K562 (cell line): ENCODE measurements around the gene SPIN3. TPM values are rescaled to one million over a fixed set of nuclear protein-coding genes. Genes with fewer than 3 reads are reported as not detected.

ENCODE experiments used
- ATF1 ChIP-seq, 2 experiments: fragments of 450-650 bp in 1 of 2; IDR thresholded peaks; 2 replicates each; pipeline ENCODE4 v1.6.1; 2016; ENCODE audit warnings: missing compliant biosample characterization in 1 of 2, missing genetic modification characterization in 1 of 2
- HNRNPK ChIP-seq: fragments of 200-400 bp; formaldehyde crosslinking; IDR thresholded peaks from one replicate; pipeline ENCODE4 v1.6.1; 2018; ENCODE audit warnings: mild to moderate bottlenecking, low read depth, low read length; ENCODE audit not compliant: poor library complexity, severe bottlenecking
- HNRNPLL ChIP-seq: fragments of 200-400 bp; formaldehyde crosslinking; IDR thresholded peaks from 2 replicates; pipeline ENCODE4 v1.6.1; 2017; ENCODE audit warnings: low read length, low read depth, mild to moderate bottlenecking; ENCODE audit not compliant: poor library complexity, severe bottlenecking
- L3MBTL2 ChIP-seq: fragments of 450-650 bp; IDR thresholded peaks from 2 replicates; pipeline ENCODE4 v1.6.1; 2016; ENCODE audit warnings: mild to moderate bottlenecking, moderate library complexity
- MAZ ChIP-seq, 2 experiments: fragments of 450-650 bp in 1 of 2; sonication (generic) in 1 of 2; formaldehyde crosslinking; IDR thresholded peaks in 1 of 2; conservative IDR thresholded peaks in 1 of 2; 2 replicates each; pipeline versions ENCODE4 v1.4.0 to v1.5.0; 2020; ENCODE audit warnings: mild to moderate bottlenecking in 1 of 2, missing genetic modification reagents in 1 of 2
- PML ChIP-seq: IDR thresholded peaks from 2 replicates; pipeline ENCODE4 v1.6.1; 2012; ENCODE audit warnings: low read length, inconsistent platforms
- SP1 ChIP-seq: sonication (generic); formaldehyde crosslinking; IDR thresholded peaks from 2 replicates; pipeline ENCODE4 v1.8.1; 2022; ENCODE audit warnings: mild to moderate bottlenecking, missing genetic modification reagents
- ZNF253 ChIP-seq: fragments of 250-450 bp; sonication (Bioruptor Pico); conservative IDR thresholded peaks from 2 replicates; pipeline ENCODE4 v1.6.1; 2021; ENCODE audit warnings: mild to moderate bottlenecking
- polyA plus RNA-seq, 8 experiments: library from polyadenylated mRNA; depleted of rRNA in 4 of 8; stranded (reverse) in 5 of 8; unstranded in 3 of 8; fragments of >200 nt; fragmentation: Nextera tagmentation in 2 of 8; fragmentation: Illumina TruSeq in 1 of 8; extraction: Ambion mirVana in 2 of 8; extraction: Trizol in 1 of 8; gene quantifications; 2 replicates each; pipeline versions ENCODE4 v1.2.1 to v1.2.3, GENCODE V29; 2011 to 2014; ENCODE audit warnings: inconsistent platforms in 1 of 8, missing spikeins in 1 of 8
- total RNA-seq, 7 experiments: library from RNA; depleted of rRNA in 6 of 7; stranded (reverse); fragments of >200 nt in 6 of 7; fragmentation: Illumina TruSeq in 2 of 7; extraction: Trizol in 2 of 7; gene quantifications; 2 replicates each; pipeline versions ENCODE4 v1.2.1 to v1.2.3, GENCODE V29; 2011 to 2021; ENCODE audit warnings: low replicate concordance in 1 of 7
- TF ChIP-seq, protein P1 (sequence below): fragments of 450-650 bp; formaldehyde crosslinking; IDR thresholded peaks from 2 replicates; pipeline ENCODE4 v1.4.0; 2020; ENCODE audit warnings: mild to moderate bottlenecking, moderate library complexity
- TF ChIP-seq, protein P2 (sequence below): sonication (generic); formaldehyde crosslinking; IDR thresholded peaks from 2 replicates; pipeline ENCODE4 v1.9.0; 2022; ENCODE audit warnings: mild to moderate bottlenecking, missing genetic modification reagents
- TF ChIP-seq, protein P3 (sequence below): fragments of 250-450 bp; sonication (Bioruptor Pico); IDR thresholded peaks from 2 replicates; pipeline ENCODE4 v1.4.0; 2020
- TF ChIP-seq, protein P4 (sequence below): fragments of 200-800 bp; sonication (Bioruptor generic); IDR thresholded peaks from 2 replicates; pipeline ENCODE4 v1.6.1; 2017; ENCODE audit warnings: missing genetic modification characterization, missing compliant biosample characterization
- TF ChIP-seq, protein P5 (sequence below), 2 experiments: IDR thresholded peaks; 2 replicates each; pipeline ENCODE4 v1.6.1; 2011; ENCODE audit warnings: borderline replicate concordance in 1 of 2, control low read depth in 1 of 2, low read depth in 1 of 2, low read length in 1 of 2, mild to moderate bottlenecking in 1 of 2, mixed read lengths in 1 of 2, moderate library complexity in 1 of 2; ENCODE audit not compliant: insufficient read depth in 1 of 2, insufficient read length in 1 of 2, poor library complexity in 1 of 2, severe bottlenecking in 1 of 2; ENCODE audit errors: extremely low read depth in 1 of 2
- TF ChIP-seq, protein P6 (sequence below): sonication (generic); formaldehyde crosslinking; IDR thresholded peaks from 2 replicates; pipeline ENCODE4 v1.8.0; 2022; ENCODE audit warnings: missing genetic modification reagents, mild to moderate bottlenecking, moderate library complexity, borderline replicate concordance

The SPIN3 gene
- total and polyA plus RNA-seq, 9 of the 15 experiments (the other 6 are each of a cell fraction or from before 2014, with no cell fraction given) = 1.6 to 8.0 (median 6.4) TPM

DNA sequence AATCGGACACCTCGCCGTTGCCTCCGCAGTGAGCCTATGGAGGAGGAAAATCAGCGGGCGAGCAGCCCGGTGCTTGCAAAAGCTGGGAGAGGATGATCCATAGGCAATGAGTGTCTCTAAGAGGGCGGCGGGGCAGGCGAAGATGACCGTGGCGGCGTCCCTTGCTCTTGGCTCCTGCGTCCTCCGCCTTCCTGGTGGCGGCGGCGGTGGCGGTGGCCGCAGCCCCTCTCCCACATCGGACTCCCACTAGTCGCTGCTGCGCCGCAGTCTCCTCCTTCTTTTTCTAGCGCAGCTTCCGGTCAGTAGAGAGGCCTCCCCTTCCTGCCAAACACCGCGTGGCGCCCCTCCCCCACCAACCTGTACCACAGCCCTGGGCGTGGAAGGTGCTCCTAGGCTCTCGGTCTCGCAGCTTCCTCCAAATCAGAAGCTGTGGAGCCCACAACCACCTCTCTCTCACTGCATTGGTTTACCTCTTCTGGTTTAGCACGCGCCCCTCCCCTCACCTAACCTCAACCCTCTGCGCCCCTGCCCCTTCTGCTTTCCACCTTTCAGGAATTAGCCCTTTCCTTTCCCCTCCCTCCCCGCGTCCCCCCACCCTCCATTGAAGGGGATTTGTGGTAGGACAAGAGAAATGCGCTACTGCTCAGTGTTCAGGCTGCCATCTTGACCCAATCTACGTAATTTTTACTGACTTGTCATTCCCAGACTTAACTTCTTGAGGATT is at the start of gene SPIN3 (continued):
- TF ChIP-seq, protein P1, sequence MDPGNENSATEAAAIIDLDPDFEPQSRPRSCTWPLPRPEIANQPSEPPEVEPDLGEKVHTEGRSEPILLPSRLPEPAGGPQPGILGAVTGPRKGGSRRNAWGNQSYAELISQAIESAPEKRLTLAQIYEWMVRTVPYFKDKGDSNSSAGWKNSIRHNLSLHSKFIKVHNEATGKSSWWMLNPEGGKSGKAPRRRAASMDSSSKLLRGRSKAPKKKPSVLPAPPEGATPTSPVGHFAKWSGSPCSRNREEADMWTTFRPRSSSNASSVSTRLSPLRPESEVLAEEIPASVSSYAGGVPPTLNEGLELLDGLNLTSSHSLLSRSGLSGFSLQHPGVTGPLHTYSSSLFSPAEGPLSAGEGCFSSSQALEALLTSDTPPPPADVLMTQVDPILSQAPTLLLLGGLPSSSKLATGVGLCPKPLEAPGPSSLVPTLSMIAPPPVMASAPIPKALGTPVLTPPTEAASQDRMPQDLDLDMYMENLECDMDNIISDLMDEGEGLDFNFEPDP (CRISPR knock-in tag) = no peak
- TF ChIP-seq HNRNPK = no peak
- TF ChIP-seq HNRNPLL = peak; percentile 39
- TF ChIP-seq L3MBTL2 = 0 out of 2 replicates have a peak, but pooled peaks have one; percentile 28
- TF ChIP-seq, protein P2, sequence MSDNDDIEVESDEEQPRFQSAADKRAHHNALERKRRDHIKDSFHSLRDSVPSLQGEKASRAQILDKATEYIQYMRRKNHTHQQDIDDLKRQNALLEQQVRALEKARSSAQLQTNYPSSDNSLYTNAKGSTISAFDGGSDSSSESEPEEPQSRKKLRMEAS (CRISPR knock-in tag) = peak; percentile 79
- TF ChIP-seq, protein P3, sequence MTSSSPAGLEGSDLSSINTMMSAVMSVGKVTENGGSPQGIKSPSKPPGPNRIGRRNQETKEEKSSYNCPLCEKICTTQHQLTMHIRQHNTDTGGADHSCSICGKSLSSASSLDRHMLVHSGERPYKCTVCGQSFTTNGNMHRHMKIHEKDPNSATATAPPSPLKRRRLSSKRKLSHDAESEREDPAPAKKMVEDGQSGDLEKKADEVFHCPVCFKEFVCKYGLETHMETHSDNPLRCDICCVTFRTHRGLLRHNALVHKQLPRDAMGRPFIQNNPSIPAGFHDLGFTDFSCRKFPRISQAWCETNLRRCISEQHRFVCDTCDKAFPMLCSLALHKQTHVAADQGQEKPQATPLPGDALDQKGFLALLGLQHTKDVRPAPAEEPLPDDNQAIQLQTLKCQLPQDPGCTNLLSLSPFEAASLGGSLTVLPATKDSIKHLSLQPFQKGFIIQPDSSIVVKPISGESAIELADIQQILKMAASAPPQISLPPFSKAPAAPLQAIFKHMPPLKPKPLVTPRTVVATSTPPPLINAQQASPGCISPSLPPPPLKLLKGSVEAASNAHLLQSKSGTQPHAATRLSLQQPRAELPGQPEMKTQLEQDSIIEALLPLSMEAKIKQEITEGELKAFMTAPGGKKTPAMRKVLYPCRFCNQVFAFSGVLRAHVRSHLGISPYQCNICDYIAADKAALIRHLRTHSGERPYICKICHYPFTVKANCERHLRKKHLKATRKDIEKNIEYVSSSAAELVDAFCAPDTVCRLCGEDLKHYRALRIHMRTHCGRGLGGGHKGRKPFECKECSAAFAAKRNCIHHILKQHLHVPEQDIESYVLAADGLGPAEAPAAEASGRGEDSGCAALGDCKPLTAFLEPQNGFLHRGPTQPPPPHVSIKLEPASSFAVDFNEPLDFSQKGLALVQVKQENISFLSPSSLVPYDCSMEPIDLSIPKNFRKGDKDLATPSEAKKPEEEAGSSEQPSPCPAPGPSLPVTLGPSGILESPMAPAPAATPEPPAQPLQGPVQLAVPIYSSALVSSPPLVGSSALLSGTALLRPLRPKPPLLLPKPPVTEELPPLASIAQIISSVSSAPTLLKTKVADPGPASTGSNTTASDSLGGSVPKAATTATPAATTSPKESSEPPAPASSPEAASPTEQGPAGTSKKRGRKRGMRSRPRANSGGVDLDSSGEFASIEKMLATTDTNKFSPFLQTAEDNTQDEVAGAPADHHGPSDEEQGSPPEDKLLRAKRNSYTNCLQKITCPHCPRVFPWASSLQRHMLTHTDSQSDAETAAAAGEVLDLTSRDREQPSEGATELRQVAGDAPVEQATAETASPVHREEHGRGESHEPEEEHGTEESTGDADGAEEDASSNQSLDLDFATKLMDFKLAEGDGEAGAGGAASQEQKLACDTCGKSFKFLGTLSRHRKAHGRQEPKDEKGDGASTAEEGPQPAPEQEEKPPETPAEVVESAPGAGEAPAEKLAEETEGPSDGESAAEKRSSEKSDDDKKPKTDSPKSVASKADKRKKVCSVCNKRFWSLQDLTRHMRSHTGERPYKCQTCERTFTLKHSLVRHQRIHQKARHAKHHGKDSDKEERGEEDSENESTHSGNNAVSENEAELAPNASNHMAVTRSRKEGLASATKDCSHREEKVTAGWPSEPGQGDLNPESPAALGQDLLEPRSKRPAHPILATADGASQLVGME (CRISPR knock-in tag) = no peak
- TF ChIP-seq MAZ (CRISPR knock-in tag; conservative IDR thresholded peaks at IDR 0.05 in 1 of 2, IDR thresholded peaks at IDR 0.05 in 1 of 2) = peak in 1 of 2 experiments; percentile 25; a peak in 1 of 4 replicates
- TF ChIP-seq, protein P4, sequence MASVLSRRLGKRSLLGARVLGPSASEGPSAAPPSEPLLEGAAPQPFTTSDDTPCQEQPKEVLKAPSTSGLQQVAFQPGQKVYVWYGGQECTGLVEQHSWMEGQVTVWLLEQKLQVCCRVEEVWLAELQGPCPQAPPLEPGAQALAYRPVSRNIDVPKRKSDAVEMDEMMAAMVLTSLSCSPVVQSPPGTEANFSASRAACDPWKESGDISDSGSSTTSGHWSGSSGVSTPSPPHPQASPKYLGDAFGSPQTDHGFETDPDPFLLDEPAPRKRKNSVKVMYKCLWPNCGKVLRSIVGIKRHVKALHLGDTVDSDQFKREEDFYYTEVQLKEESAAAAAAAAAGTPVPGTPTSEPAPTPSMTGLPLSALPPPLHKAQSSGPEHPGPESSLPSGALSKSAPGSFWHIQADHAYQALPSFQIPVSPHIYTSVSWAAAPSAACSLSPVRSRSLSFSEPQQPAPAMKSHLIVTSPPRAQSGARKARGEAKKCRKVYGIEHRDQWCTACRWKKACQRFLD (CRISPR knock-in tag) = no peak
- TF ChIP-seq, protein P5, sequence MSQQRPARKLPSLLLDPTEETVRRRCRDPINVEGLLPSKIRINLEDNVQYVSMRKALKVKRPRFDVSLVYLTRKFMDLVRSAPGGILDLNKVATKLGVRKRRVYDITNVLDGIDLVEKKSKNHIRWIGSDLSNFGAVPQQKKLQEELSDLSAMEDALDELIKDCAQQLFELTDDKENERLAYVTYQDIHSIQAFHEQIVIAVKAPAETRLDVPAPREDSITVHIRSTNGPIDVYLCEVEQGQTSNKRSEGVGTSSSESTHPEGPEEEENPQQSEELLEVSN (IDR thresholded peaks at IDR 0.05; ENCODE audit: borderline replicate concordance in 1 of 2, extremely low read depth in 1 of 2, insufficient read depth in 1 of 2, insufficient read length in 1 of 2, low read depth in 1 of 2, low read length in 1 of 2, poor library complexity in 1 of 2, severe bottlenecking in 1 of 2) = peak in 1 of 2 experiments; percentile 53
- TF ChIP-seq ZNF253 = no peak
- no peak for TF ChIP-seq SP1
- TF ChIP-seq ATF1 (CRISPR knock-in tag; IDR thresholded peaks at IDR 0.05) = no peak
- TF ChIP-seq ATF1 (tag; IDR thresholded peaks at IDR 0.05) = peak; percentile 35; the same call in 1 of the 2 replicates
- no peak for TF ChIP-seq PML
- TF ChIP-seq, protein P6, sequence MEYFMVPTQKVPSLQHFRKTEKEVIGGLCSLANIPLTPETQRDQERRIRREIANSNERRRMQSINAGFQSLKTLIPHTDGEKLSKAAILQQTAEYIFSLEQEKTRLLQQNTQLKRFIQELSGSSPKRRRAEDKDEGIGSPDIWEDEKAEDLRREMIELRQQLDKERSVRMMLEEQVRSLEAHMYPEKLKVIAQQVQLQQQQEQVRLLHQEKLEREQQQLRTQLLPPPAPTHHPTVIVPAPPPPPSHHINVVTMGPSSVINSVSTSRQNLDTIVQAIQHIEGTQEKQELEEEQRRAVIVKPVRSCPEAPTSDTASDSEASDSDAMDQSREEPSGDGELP (CRISPR knock-in tag) = no peak
